ENCODE measurements around the gene VWA3B. TPM values are rescaled to one million over a fixed set of nuclear protein-coding genes. Genes with fewer than 3 reads are reported as not detected.
"Not testable (repeated sequence)": the region's sequence is repeated elsewhere in the genome, so short reads cannot be mapped to it uniquely, and the experiment has no call there.

The VWA3B gene
- total and polyA plus RNA-seq, 2 donors (not counting 3 experiments of a cell fraction or from before 2014, with no cell fraction given): not detected

GRCh38 chr2:98258906-98259305 lies 171.9 kb downstream of the VWA3B start:
- Histone ChIP-seq H3K4me1 (ENCODE audit: control insufficient read depth, extremely low read depth, insufficient read depth, low read length) (no peaks in the 10 kb centered on the region), H3K4me3 (replicated peaks in 1 of 3; ENCODE audit: insufficient read depth in 1 of 3, low read depth in 1 of 3, low read length in 3 of 3) (no peak overlapping the region), H3K36me3 (ENCODE audit: control insufficient read depth in 2 of 2, extremely low read depth in 1 of 2, insufficient read depth in 2 of 2, low read length in 2 of 2) (no peaks in the 10 kb centered on the region), H3K27me3 (ENCODE audit: control insufficient read depth in 2 of 2, insufficient read depth in 2 of 2, low read length in 2 of 2) (peaks cover 0 to 13% of the 10 kb centered on the region in 2 experiments), H3K9me1 (replicated peaks; ENCODE audit: control insufficient read depth, extremely low read depth, insufficient read depth, low read length) (no peaks in the 10 kb centered on the region), H3K9ac (replicated peaks; ENCODE audit: extremely low read depth, insufficient read depth, low read length) (no peak overlapping the region), H4K20me1 (replicated peaks; ENCODE audit: control insufficient read depth, extremely low read depth, insufficient read depth, low read length) (no peaks in the 10 kb centered on the region), H2AFZ (ENCODE audit: low read depth, low read length) (no peak overlapping the region), H3K27ac (ENCODE audit: insufficient read depth, low read depth, low read length) (no peak overlapping the region), H3K9me3 (replicated peaks; ENCODE audit: control insufficient read depth, insufficient read depth, low read length) (peaks cover 2% of the 10 kb centered on the region), H3K79me2 (ENCODE audit: control insufficient read depth, insufficient read depth, low read length) (no peaks in the 10 kb centered on the region), H3K4me2 (ENCODE audit: insufficient read depth, low read length) (no peak overlapping the region)
- no peak for TF ChIP-seq POLR2AphosphoS5 (IDR thresholded peaks at IDR 0.05; ENCODE audit: insufficient read depth, low read depth, low read length)
- ChIA-PET CTCF (interaction anchor here (1.5 kb wide), 1 partner anchor 10 kb away, joined by 3 read pairs; no protein-coding TSS in a partner anchor), POLR2A (no interaction called here)
- dilution Hi-C loops (cut with MboI; ENCODE audit: extremely low pct_ligation_motif_present, low sequenced_read_pairs) (no loop called here), intact Hi-C loops (cut with micrococcal nuclease) (no loop called here)
- no peak for DNase-seq (ENCODE audit: low read depth, low spot score)
- no TSS peak for BruUV-seq (replicated peaks)
- FAIRE-seq: no peak

- Histone ChIP-seq H3K4me2 (ENCODE audit: insufficient read depth, low read length) (no peak overlapping the region), H2AFZ (ENCODE audit: low read depth, low read length) (no peak overlapping the region), H3K4me1 (ENCODE audit: control insufficient read depth, extremely low read depth, insufficient read depth, low read length) (no peaks in the 10 kb centered on the region), H3K27ac (ENCODE audit: insufficient read depth, low read depth, low read length) (no peak overlapping the region), H3K27me3 (ENCODE audit: control insufficient read depth in 2 of 2, insufficient read depth in 2 of 2, low read length in 2 of 2) (peaks cover 0 to 6% of the 10 kb centered on the region in 2 experiments), H3K9me3 (replicated peaks; ENCODE audit: control insufficient read depth, insufficient read depth, low read length) (peaks cover 2% of the 10 kb centered on the region), H3K36me3 (ENCODE audit: control insufficient read depth in 2 of 2, extremely low read depth in 1 of 2, insufficient read depth in 2 of 2, low read length in 2 of 2) (no peaks in the 10 kb centered on the region), H3K9me1 (replicated peaks; ENCODE audit: control insufficient read depth, extremely low read depth, insufficient read depth, low read length) (no peaks in the 10 kb centered on the region), H3K9ac (replicated peaks; ENCODE audit: extremely low read depth, insufficient read depth, low read length) (no peak overlapping the region), H3K79me2 (ENCODE audit: control insufficient read depth, insufficient read depth, low read length) (no peaks in the 10 kb centered on the region), H4K20me1 (replicated peaks; ENCODE audit: control insufficient read depth, extremely low read depth, insufficient read depth, low read length) (no peaks in the 10 kb centered on the region), H3K4me3 (replicated peaks in 1 of 3; ENCODE audit: insufficient read depth in 1 of 3, low read depth in 1 of 3, low read length in 3 of 3) (no peak overlapping the region)
- intact Hi-C loops (cut with micrococcal nuclease): no loop called here
- FAIRE-seq (no peak), DNase-seq (ENCODE audit: low read depth, low spot score) (no peak)
- dilution Hi-C loops (cut with MboI; ENCODE audit: extremely low pct_ligation_motif_present, low sequenced_read_pairs): no loop called here
- no TSS peak for BruUV-seq (replicated peaks)
- no peak for TF ChIP-seq JUN (IDR thresholded peaks at IDR 0.05; ENCODE audit: borderline replicate concordance, insufficient read depth, insufficient read length, low read depth)
- no peak for TF ChIP-seq POLR2AphosphoS5 (IDR thresholded peaks at IDR 0.05; ENCODE audit: insufficient read depth, low read depth, low read length)
- TF ChIP-seq FOS (IDR thresholded peaks at IDR 0.05; ENCODE audit: borderline replicate concordance, insufficient read depth, low read length): no peak
- no peak for TF ChIP-seq MAX (IDR thresholded peaks at IDR 0.05; ENCODE audit: insufficient read depth, insufficient read length)
- TF ChIP-seq EZH2 (IDR thresholded peaks at IDR 0.05; ENCODE audit: borderline replicate concordance, low read depth, low read length, severe bottlenecking): no peak
- TF ChIP-seq GATA2 (IDR thresholded peaks at IDR 0.05; ENCODE audit: insufficient read depth, insufficient read length, low read depth, low read length): no peak
- no peak for TF ChIP-seq MYC (IDR thresholded peaks at IDR 0.05; ENCODE audit: low read depth, low read length)
- no peak for TF ChIP-seq CTCF (IDR thresholded peaks at IDR 0.05; ENCODE audit: extremely low read depth in 1 of 2, insufficient read depth in 1 of 2, low read depth in 1 of 2, low read length in 2 of 2)
- TF ChIP-seq POLR2A (IDR thresholded peaks at IDR 0.05; ENCODE audit: low read depth, low read length): no peak
- ChIA-PET POLR2A (no interaction called here), CTCF (no interaction called here)
Observed at GRCh38 chr2:98263362-98263761, 176.4 kb downstream of the VWA3B start.

- H3K79me2 ChIP-seq (ENCODE audit: control insufficient read depth, insufficient read depth, low read length); H3K36me3 ChIP-seq (ENCODE audit: control insufficient read depth in 2 of 2, extremely low read depth in 1 of 2, insufficient read depth in 2 of 2, low read length in 2 of 2); H4K20me1 ChIP-seq (replicated peaks; ENCODE audit: control insufficient read depth, extremely low read depth, insufficient read depth, low read length); POLR2A ChIA-PET; H2AFZ ChIP-seq (ENCODE audit: low read depth, low read length); BruUV-seq (replicated peaks); H3K4me2 ChIP-seq (ENCODE audit: insufficient read depth, low read length); intact Hi-C loops (cut with micrococcal nuclease); H3K9ac ChIP-seq (replicated peaks; ENCODE audit: extremely low read depth, insufficient read depth, low read length); DNase-seq (ENCODE audit: low read depth, low spot score); H3K9me3 ChIP-seq (replicated peaks; ENCODE audit: control insufficient read depth, insufficient read depth, low read length); H3K4me1 ChIP-seq (ENCODE audit: control insufficient read depth, extremely low read depth, insufficient read depth, low read length); H3K27me3 ChIP-seq (ENCODE audit: control insufficient read depth in 2 of 2, insufficient read depth in 2 of 2, low read length in 2 of 2); H3K9me1 ChIP-seq (replicated peaks; ENCODE audit: control insufficient read depth, extremely low read depth, insufficient read depth, low read length); dilution Hi-C loops (cut with MboI; ENCODE audit: extremely low pct_ligation_motif_present, low sequenced_read_pairs); H3K27ac ChIP-seq (ENCODE audit: insufficient read depth, low read depth, low read length); FAIRE-seq; H3K4me3 ChIP-seq (replicated peaks in 1 of 3; ENCODE audit: insufficient read depth in 1 of 3, low read depth in 1 of 3, low read length in 3 of 3): not testable (repeated sequence)
- CTCF ChIA-PET: interaction anchor here (0.6 to 3.8 kb wide), 15 partner anchors 16 to 678 kb away, joined by 3 to 56 read pairs (median 12); no protein-coding TSS in a partner anchor
Observed at GRCh38 chr2:98268225-98268624, 181.3 kb downstream of the VWA3B start.

Data from endothelial cell of umbilical vein (primary cell).